C4-2B (cell line): ENCODE results near the gene F11R.
"Not testable (repeated sequence)": the region's sequence is repeated elsewhere in the genome, so short reads cannot be mapped to it uniquely, and the experiment has no call there.

Source experiments
- CTCF ChIP-seq: fragments of 450-650 bp; conservative IDR thresholded peaks from 2 replicates; pipeline ENCODE4 v1.5.1; 2017; ENCODE audit warnings: mild to moderate bottlenecking
- ZFX ChIP-seq: fragments of 450-650 bp; IDR thresholded peaks from 2 replicates; pipeline ENCODE4 v1.6.1; 2017

- not testable (repeated sequence) for TF ChIP-seq CTCF, ZFX
These were observed 1.5 kb upstream of the F11R start for GRCh38 chr1:161022432-161022831.
